RWPE2 (cell line): ENCODE results near the gene ZMIZ1.

Experiments
- ATAC-seq: fragments of 200-7000 bp; cut with Tn5 transposase; 3 replicates; pipeline ENCODE4 v1.9.1; 2021; ENCODE audit warnings: low read depth
- DNase-seq: peaks from one replicate; pipeline ENCODE4 v3.0.0-alpha.2; 2020; ENCODE audit warnings: low spot score
- H3K27ac ChIP-seq: fragments of 450-650 bp; 2 replicates; pipeline ENCODE4 v1.5.1; 2017; ENCODE audit warnings: mild to moderate bottlenecking; ENCODE audit not compliant: poor library complexity, severe bottlenecking
- H3K27me3 ChIP-seq: fragments of 250-450 bp; sonication (Bioruptor Pico); 2 replicates; pipeline ENCODE4 v1.5.1; 2021; ENCODE audit warnings: mild to moderate bottlenecking, moderate library complexity; ENCODE audit not compliant: insufficient read depth, poor library complexity, severe bottlenecking
- H3K36me3 ChIP-seq: fragments of 250-450 bp; sonication (Bioruptor Pico); 2 replicates; pipeline ENCODE4 v1.5.1; 2020; ENCODE audit warnings: low read depth, mild to moderate bottlenecking, moderate library complexity
- H3K4me1 ChIP-seq: fragments of 250-450 bp; sonication (Bioruptor Pico); 2 replicates; pipeline ENCODE4 v1.5.1; 2021; ENCODE audit warnings: mild to moderate bottlenecking, moderate library complexity; ENCODE audit not compliant: insufficient read depth, poor library complexity, severe bottlenecking
- H3K4me3 ChIP-seq: fragments of 250-450 bp; sonication (Bioruptor Pico); 2 replicates; pipeline ENCODE4 v1.5.1; 2021; ENCODE audit warnings: mild to moderate bottlenecking, moderate library complexity; ENCODE audit not compliant: severe bottlenecking
- H3K9me3 ChIP-seq: fragments of 250-450 bp; sonication (Bioruptor Pico); 2 replicates; pipeline ENCODE4 v1.5.1; 2021; ENCODE audit warnings: mild to moderate bottlenecking, moderate library complexity; ENCODE audit not compliant: severe bottlenecking
- CTCF ChIP-seq: fragments of 450-650 bp; IDR thresholded peaks from one replicate; pipeline ENCODE4 v1.5.1; 2017; ENCODE audit warnings: mild to moderate bottlenecking, moderate library complexity; ENCODE audit not compliant: poor library complexity, severe bottlenecking

ZMIZ1 gene

GRCh38 chr10:79179957-79180309 is 111.2 kb downstream of the ZMIZ1 start:
- DNase-seq, result no peak
- no peak overlapping the region for H3K27ac ChIP-seq
- H3K9me3 ChIP-seq, result no peaks in the 10 kb centered on the region
- H3K4me3 ChIP-seq, result no peak overlapping the region
- TF ChIP-seq CTCF, result no peak
- H3K4me1 ChIP-seq, result peaks cover 13% of the 10 kb centered on the region
- ATAC-seq, result no peak
- no peaks in the 10 kb centered on the region for H3K27me3 ChIP-seq
- no peaks in the 10 kb centered on the region; the same call in 1 of the 2 replicates for H3K36me3 ChIP-seq

GRCh38 chr10:79180414-79181221 is 111.9 kb downstream of the ZMIZ1 start:
- DNase-seq (no peak), ATAC-seq (no peak)
- H3K36me3 ChIP-seq, result no peaks in the 10 kb centered on the region; the same call in 1 of the 2 replicates
- H3K4me1 ChIP-seq, result peaks cover 13% of the 10 kb centered on the region
- TF ChIP-seq CTCF, result no peak
- H3K9me3 ChIP-seq, result no peaks in the 10 kb centered on the region
- no peaks in the 10 kb centered on the region for H3K27me3 ChIP-seq
- no peak overlapping the region for H3K4me3 ChIP-seq
- H3K27ac ChIP-seq, result no peak overlapping the region

GRCh38 chr10:79181227-79181626 is 112.5 kb downstream of the ZMIZ1 start:
- Histone ChIP-seq H3K9me3 (no peaks in the 10 kb centered on the region), H3K4me1 (peaks cover 13% of the 10 kb centered on the region), H3K4me3 (no peak overlapping the region), H3K27me3 (no peaks in the 10 kb centered on the region), H3K36me3 (no peaks in the 10 kb centered on the region; the same call in 1 of the 2 replicates), H3K27ac (no peak overlapping the region)
- TF ChIP-seq CTCF, result no peak
- ATAC-seq (no peak), DNase-seq (no peak)

GRCh38 chr10:79181698-79182521 is 113.1 kb downstream of the ZMIZ1 start:
- no peak for ATAC-seq
- Histone ChIP-seq H3K27ac (no peak overlapping the region), H3K4me1 (peaks cover 13% of the 10 kb centered on the region), H3K4me3 (no peak overlapping the region), H3K27me3 (no peaks in the 10 kb centered on the region), H3K9me3 (no peaks in the 10 kb centered on the region), H3K36me3 (peaks cover 1% of the 10 kb centered on the region)
- no peak for DNase-seq
- TF ChIP-seq CTCF, result no peak
